Ovary (tissue), 9 donors: ENCODE data around the gene RILP. TPM values are rescaled to one million over a fixed set of nuclear protein-coding genes. Genes with fewer than 3 reads are reported as not detected.
A peak's percentile ranks its signal among the peaks of the same experiment; 100 is the strongest.

Experiments used
- DNase-seq, 5 donors: peaks; one replicate each; pipeline ENCODE4 v3.0.0-alpha.2; 2019 to 2020
- H3K27ac ChIP-seq, 2 donors: fragments of 200-600 bp; one replicate each; pipeline versions ENCODE4 v1.5.1 to v1.8.0; 2019 to 2022
- H3K27me3 ChIP-seq: fragments of 200-600 bp; one replicate; pipeline ENCODE4 v1.8.0; 2022
- H3K36me3 ChIP-seq: fragments of 200-600 bp; sonication (generic); one replicate; pipeline ENCODE4 v1.5.1; 2019
- H3K4me1 ChIP-seq: one replicate; pipeline ENCODE4 v1.8.1; 2013; ENCODE audit warnings: mild to moderate bottlenecking, moderate library complexity; ENCODE audit not compliant: insufficient read depth
- H3K4me3 ChIP-seq: fragments of 200-600 bp; sonication (generic); one replicate; pipeline ENCODE4 v1.5.1; 2017
- H3K9me3 ChIP-seq, 2 donors: fragments of 200-600 bp in 1 of 2; sonication (generic) in 1 of 2; one replicate each; pipeline versions ENCODE4 v1.5.1 to v1.8.1; 2013 to 2019; ENCODE audit warnings: mild to moderate bottlenecking in 1 of 2, moderate library complexity in 1 of 2
- EP300 ChIP-seq: sonication (generic); formaldehyde crosslinking; IDR thresholded peaks from one replicate; pipeline ENCODE4 v1.6.1; 2017; ENCODE audit warnings: antibody characterized with exemption
- POLR2A ChIP-seq: fragments of 450-650 bp; IDR thresholded peaks from one replicate; pipeline ENCODE4 v1.6.1; 2017; ENCODE audit warnings: antibody characterized with exemption, mild to moderate bottlenecking, moderate library complexity
- WGBS, 3 donors: extraction: QIAGEN DNeasy Blood & Tissue Kit in 1 of 3; methylation state at CpG; one replicate each; pipeline versions ENCODE4 v1.1.5 to v1.1.7; 2013 to 2017; 5-methylcytosine and 5-hydroxymethylcytosine counted together
- intact Hi-C, 4 donors: fragments of 100-400 bp; cut with DNase I; formaldehyde crosslinking; loops; one replicate each; pipeline versions ENCODE4 v1.11.0 to v1.15.1; 2022 to 2023
- polyA plus RNA-seq, 2 donors: library from polyadenylated mRNA; stranded (reverse); fragments of 200-250 nt in 1 of 2; fragments of 350-450 nt in 1 of 2; fragmentation: Illumina TruSeq in 1 of 2; extraction: RNeasy Lipid Tissue Mini Kit (QIAGEN cat#74804) in 1 of 2; gene quantifications; one replicate each; pipeline ENCODE4 v1.2.3, GENCODE V29; 2013 to 2014
- total RNA-seq, 7 donors: library from RNA; depleted of rRNA in 2 of 7; stranded (reverse); fragments of >200 nt in 2 of 7; fragmentation: NEBNext Ultra II Directional in 3 of 7; extraction: Animal tissue kit (Norgen Biotek cat#: 25700) in 3 of 7; gene quantifications; one replicate each; pipeline versions ENCODE4 v1.1.0 to v1.2.4, GENCODE V29; 2016 to 2023
- TF ChIP-seq, protein P1 (sequence below), 3 donors: fragments of 450-650 bp in 2 of 3; fragments of 200-600 bp in 1 of 3; IDR thresholded peaks; one replicate each; pipeline versions ENCODE4 v1.5.1 to v1.8.0; 2016 to 2022; ENCODE audit warnings: antibody characterized with exemption in 3 of 3, mild to moderate bottlenecking in 1 of 3
- donor health status: DM: no; HTN: no; CAD: no; lungs with moderate emphysema.
- donor health status: DM: no; HTN: no; CAD: no.
- donor health status: Bipolar disorder and iron deficiency.
- donor health status: DM: yes; HTN: yes; CAD: no.
- donor health status: DM: no; HTN: no; CAD: no.
- donor health status: DM: yes; HTN: yes; CAD: no.

RILP gene
- total and polyA plus RNA-seq, 9 donors: 2.3 to 11.0 (median 5.7) TPM

DNA sequence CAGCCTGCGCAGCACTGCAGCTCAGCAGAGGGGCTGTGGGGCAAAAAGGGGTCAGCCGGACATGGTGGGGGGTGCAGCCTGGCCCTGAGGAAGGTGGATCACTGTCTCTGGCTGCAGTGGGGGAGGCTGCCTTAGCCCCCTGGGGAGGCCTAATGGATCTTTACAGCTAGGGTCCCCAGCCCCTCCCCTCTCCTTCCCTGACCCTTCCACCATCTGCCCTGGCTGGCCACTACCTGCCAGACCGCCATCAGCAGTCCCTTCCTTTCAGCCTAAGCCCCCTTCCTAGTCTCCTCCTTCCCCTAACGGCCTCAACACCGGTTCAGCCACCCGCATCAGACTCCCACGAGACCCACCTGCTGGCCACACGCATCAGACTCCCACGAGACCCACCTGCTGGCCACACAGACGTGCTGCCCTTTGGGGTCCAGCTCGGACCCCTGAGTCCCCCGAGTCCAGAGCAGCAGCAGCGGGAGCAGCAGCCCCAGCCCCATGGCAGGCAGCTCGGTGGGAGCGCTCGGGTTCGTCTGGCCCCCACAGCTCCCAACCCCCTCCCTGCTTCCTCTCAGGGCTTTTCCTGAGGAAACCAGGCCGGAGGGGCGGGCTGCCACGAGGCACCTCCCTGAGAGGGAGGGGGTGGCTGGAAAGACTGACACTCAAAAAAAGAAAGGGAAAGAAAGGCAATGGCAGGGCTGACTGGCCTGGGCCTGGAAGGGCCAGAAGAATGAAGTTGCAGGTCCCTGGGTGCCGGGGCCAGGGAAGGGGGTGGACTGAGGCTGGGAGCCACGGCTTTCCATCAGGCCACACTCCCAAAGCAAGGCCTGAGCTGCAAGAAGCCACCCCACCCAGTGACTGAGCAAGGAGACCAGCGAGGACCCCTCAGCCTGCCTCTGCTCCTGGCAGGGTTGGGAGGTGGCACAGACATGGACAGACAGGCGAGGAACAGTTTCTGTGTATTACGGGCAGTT lies 4.2 kb downstream of the RILP start, which contains the start of gene SCARF1:
TSS of gene SCARF1 (minus strand) at position 526 of the 965 bp plus-strand sequence. CDS start at position 491, 35 bp downstream.
- H3K9me3 ChIP-seq: no peaks in the 10 kb centered on the region
- H3K4me1 ChIP-seq: peaks cover 12% of the 10 kb centered on the region
- no peak within 1 kb of the TSS for H3K27ac ChIP-seq
- intact Hi-C loops: loop anchor here in 2 of 4 donors (5.0 to 10.0 kb wide), 2 partner anchors 68 to 139 kb away; no protein-coding TSS in a partner anchor
- no peaks in the 10 kb centered on the region for H3K27me3 ChIP-seq
- H3K36me3 ChIP-seq: no peaks in the 10 kb centered on the region
- WGBS, 3 donors: 84 to 87% (median 85%) methylated on average over 20 to 25 of the region's 25 CpGs
- TF ChIP-seq POLR2A (no peak), EP300 (no peak)
- TF ChIP-seq, protein P1, sequence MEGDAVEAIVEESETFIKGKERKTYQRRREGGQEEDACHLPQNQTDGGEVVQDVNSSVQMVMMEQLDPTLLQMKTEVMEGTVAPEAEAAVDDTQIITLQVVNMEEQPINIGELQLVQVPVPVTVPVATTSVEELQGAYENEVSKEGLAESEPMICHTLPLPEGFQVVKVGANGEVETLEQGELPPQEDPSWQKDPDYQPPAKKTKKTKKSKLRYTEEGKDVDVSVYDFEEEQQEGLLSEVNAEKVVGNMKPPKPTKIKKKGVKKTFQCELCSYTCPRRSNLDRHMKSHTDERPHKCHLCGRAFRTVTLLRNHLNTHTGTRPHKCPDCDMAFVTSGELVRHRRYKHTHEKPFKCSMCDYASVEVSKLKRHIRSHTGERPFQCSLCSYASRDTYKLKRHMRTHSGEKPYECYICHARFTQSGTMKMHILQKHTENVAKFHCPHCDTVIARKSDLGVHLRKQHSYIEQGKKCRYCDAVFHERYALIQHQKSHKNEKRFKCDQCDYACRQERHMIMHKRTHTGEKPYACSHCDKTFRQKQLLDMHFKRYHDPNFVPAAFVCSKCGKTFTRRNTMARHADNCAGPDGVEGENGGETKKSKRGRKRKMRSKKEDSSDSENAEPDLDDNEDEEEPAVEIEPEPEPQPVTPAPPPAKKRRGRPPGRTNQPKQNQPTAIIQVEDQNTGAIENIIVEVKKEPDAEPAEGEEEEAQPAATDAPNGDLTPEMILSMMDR (IDR thresholded peaks at IDR 0.05): no peak
- peak within 1 kb of the TSS; percentile 12 for H3K4me3 ChIP-seq
- no peak for DNase-seq

DNA sequence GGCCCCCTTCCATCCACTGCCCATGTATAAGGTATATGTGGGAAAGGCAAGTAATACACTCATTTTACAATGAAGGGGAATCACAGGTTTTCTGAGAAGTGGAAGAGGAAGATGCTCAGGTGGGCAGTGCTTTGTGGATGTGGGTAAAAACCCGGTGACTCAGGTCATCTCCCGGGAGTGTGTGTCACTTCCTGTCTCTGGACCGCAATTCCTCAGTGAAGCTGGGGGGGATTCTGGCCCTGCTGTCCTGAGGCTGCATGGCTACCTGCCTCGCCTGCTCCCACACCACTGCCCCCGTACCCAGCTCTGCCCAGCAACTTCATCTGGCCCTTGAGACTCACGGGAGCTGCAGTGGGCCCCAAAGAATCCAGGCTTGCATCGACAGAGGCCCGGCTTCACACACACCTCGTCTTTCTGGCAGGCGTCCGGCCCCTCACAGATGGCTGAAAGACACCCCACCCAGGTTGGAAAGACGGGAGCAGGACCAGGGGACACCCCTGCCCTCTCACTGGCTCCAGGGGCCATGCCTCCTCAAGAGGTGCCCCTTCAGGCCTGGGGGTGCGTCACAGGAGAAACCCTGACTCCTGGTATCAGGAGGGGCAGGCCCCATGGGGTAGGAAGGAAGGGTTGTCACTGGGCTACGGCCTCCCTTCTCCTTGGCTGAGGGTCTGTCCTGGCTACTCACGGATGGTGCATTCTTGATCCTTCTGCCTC lies 5.0 kb downstream of the RILP start:
- intact Hi-C loops: loop anchor here in 3 of 4 donors (5.0 to 10.0 kb wide), 3 partner anchors 67 to 140 kb away; no protein-coding TSS in a partner anchor
- Histone ChIP-seq H3K4me3 (peak overlapping the region; percentile 12), H3K27me3 (no peaks in the 10 kb centered on the region), H3K36me3 (no peaks in the 10 kb centered on the region), H3K9me3 (no peaks in the 10 kb centered on the region), H3K27ac (no peak overlapping the region), H3K4me1 (peaks cover 6% of the 10 kb centered on the region)
- TF ChIP-seq POLR2A: no peak
- TF ChIP-seq, protein P1 (IDR thresholded peaks at IDR 0.05): no peak
- no peak for TF ChIP-seq EP300
- DNase-seq: no peak
- WGBS, 3 donors: 82 to 91% (median 89%) methylated on average over 10 to 15 of the region's 15 CpGs

DNA sequence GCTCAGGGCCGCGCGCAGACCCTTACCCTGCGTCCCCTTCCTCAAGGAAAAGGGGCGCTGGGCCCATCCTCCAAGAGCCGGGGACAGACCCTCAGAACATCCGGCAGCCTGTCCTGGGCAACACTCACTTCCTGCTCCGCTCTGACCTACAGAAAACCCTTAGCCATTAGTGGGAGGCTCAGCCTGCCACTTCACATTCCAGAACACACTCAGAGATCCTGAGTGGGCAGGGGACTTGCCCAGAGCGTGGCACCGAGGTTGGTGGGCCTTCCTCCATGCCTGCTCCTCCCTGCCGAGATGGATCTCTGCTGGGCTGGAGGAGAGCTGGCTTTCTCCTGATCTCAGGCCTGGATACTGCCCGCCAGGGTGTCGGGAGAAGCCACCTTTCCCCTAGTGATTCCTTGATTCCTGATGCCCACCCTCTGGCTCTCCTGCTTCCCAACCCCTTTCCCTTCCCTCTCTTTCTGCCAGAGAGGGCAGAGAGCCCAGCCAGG lies 5.6 kb downstream of the RILP start:
- Histone ChIP-seq H3K4me3 (peak overlapping the region; percentile 24), H3K27me3 (no peaks in the 10 kb centered on the region), H3K27ac (no peak overlapping the region), H3K9me3 (no peaks in the 10 kb centered on the region), H3K4me1 (peaks cover 6% of the 10 kb centered on the region), H3K36me3 (no peaks in the 10 kb centered on the region)
- WGBS, 3 donors: 37 to 61% (median 49%) methylated on average over 9 to 13 of the region's 13 CpGs
- TF ChIP-seq, protein P1 (IDR thresholded peaks at IDR 0.05): no peak
- TF ChIP-seq POLR2A (no peak), EP300 (no peak)
- DNase-seq: no peak
- intact Hi-C loops: loop anchor here in 2 of 4 donors (5.0 to 10.0 kb wide), 2 partner anchors 72 to 141 kb away; no protein-coding TSS in a partner anchor
